ENCODE results near the gene DNAJC11.

- TF ChIP-seq YY1 (IDR thresholded peaks at IDR 0.05; ENCODE audit: low read depth), result no peak
- TF ChIP-seq, protein P1, sequence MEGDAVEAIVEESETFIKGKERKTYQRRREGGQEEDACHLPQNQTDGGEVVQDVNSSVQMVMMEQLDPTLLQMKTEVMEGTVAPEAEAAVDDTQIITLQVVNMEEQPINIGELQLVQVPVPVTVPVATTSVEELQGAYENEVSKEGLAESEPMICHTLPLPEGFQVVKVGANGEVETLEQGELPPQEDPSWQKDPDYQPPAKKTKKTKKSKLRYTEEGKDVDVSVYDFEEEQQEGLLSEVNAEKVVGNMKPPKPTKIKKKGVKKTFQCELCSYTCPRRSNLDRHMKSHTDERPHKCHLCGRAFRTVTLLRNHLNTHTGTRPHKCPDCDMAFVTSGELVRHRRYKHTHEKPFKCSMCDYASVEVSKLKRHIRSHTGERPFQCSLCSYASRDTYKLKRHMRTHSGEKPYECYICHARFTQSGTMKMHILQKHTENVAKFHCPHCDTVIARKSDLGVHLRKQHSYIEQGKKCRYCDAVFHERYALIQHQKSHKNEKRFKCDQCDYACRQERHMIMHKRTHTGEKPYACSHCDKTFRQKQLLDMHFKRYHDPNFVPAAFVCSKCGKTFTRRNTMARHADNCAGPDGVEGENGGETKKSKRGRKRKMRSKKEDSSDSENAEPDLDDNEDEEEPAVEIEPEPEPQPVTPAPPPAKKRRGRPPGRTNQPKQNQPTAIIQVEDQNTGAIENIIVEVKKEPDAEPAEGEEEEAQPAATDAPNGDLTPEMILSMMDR (IDR thresholded peaks at IDR 0.05), result no peak
- no peak for TF ChIP-seq POLR2AphosphoS5 (IDR thresholded peaks at IDR 0.05; ENCODE audit: low read depth, low read length)
- TF ChIP-seq REST (IDR thresholded peaks at IDR 0.05; ENCODE audit: low read depth, low read length), result no peak
- no peak for TF ChIP-seq EZH2phosphoT487 (IDR thresholded peaks at IDR 0.05; ENCODE audit: borderline replicate concordance, low read depth)
- no peak for TF ChIP-seq MXI1 (IDR thresholded peaks at IDR 0.05; ENCODE audit: low read depth, low read length)
Measured at GRCh38 chr1:6627031-6627430, 74.6 kb downstream of the DNAJC11 start.

Data from SK-N-SH (cell line).